HEK293 (cell line): ENCODE results near the gene CYBA.

Experiments used
- CTCF ChIA-PET: fragments of 350-600 bp; formaldehyde crosslinking; extraction: SDS; loops from one replicate; lab custom pipeline; 2021; ENCODE audit warnings: antibody characterized with exemption; lab: Yijun Ruan, JAX
- POLR2A ChIA-PET: fragments of 300-600 bp; formaldehyde crosslinking; extraction: SDS; loops from one replicate; lab custom pipeline; 2020; ENCODE audit warnings: antibody characterized with exemption, inconsistent platforms; lab: Yijun Ruan, JAX
- H3K27ac ChIP-seq: fragments of 200-500 bp; sonication (Bioruptor generic); 2 replicates; pipeline ENCODE4 v1.5.1; 2014; ENCODE audit warnings: low read depth, low read length, control low read depth, inconsistent platforms; ENCODE audit errors: extremely low read depth
- H3K36me3 ChIP-seq, 2 experiments: fragments of 200-500 bp in 1 of 2; sonication (Bioruptor generic) in 1 of 2; 1 replicate in 1 of 2; 2 replicates in 1 of 2; pipeline ENCODE4 v1.5.1; 2014 to 2017; ENCODE audit warnings: inconsistent platforms in 2 of 2, low read length in 2 of 2; ENCODE audit not compliant: control insufficient read depth in 2 of 2, insufficient read depth in 1 of 2
- H3K4me1 ChIP-seq: fragments of 200-500 bp; sonication (Bioruptor generic); 2 replicates; pipeline ENCODE4 v1.5.1; 2014; ENCODE audit warnings: mild to moderate bottlenecking, low read length, inconsistent platforms; ENCODE audit not compliant: control insufficient read depth, insufficient read depth
- H3K4me3 ChIP-seq: 2 replicates; pipeline ENCODE4 v1.5.1; 2011; ENCODE audit warnings: low read depth, mild to moderate bottlenecking, control low read depth, low read length, moderate library complexity
- H3K9me3 ChIP-seq: fragments of 200-500 bp; sonication (Bioruptor generic); 2 replicates; pipeline ENCODE4 v1.5.1; 2014; ENCODE audit warnings: low read depth, low read length, inconsistent platforms; ENCODE audit not compliant: control insufficient read depth, insufficient read depth
- BCL6B ChIP-seq: fragments of 450-650 bp; formaldehyde crosslinking; IDR thresholded peaks from 2 replicates; pipeline ENCODE4 v1.5.1; 2017; ENCODE audit warnings: missing biosample characterization, missing genetic modification characterization
- EGR2 ChIP-seq: fragments of 450-650 bp; formaldehyde crosslinking; IDR thresholded peaks from 2 replicates; pipeline ENCODE4 v1.5.1; 2016; ENCODE audit warnings: low read depth, missing biosample characterization, missing genetic modification characterization
- GLI4 ChIP-seq: fragments of 450-650 bp; formaldehyde crosslinking; IDR thresholded peaks from 2 replicates; pipeline ENCODE4 v1.5.1; 2016; ENCODE audit warnings: missing biosample characterization, missing genetic modification characterization
- OSR2 ChIP-seq: fragments of 450-650 bp; formaldehyde crosslinking; IDR thresholded peaks from 2 replicates; pipeline ENCODE4 v1.5.1; 2016; ENCODE audit warnings: missing biosample characterization, missing genetic modification characterization
- PRDM4 ChIP-seq: fragments of 450-650 bp; formaldehyde crosslinking; IDR thresholded peaks from 2 replicates; pipeline ENCODE4 v1.5.1; 2017; ENCODE audit warnings: missing biosample characterization, missing genetic modification characterization
- SALL2 ChIP-seq: fragments of 450-650 bp; formaldehyde crosslinking; IDR thresholded peaks from 2 replicates; pipeline ENCODE4 v1.5.0; 2017; ENCODE audit warnings: missing biosample characterization, mild to moderate bottlenecking, missing genetic modification characterization, borderline replicate concordance
- ZBTB20 ChIP-seq: fragments of 450-650 bp; formaldehyde crosslinking; IDR thresholded peaks from 2 replicates; pipeline ENCODE4 v1.5.1; 2016; ENCODE audit warnings: missing biosample characterization, missing genetic modification characterization
- ZBTB44 ChIP-seq: fragments of 450-650 bp; IDR thresholded peaks from 2 replicates; pipeline ENCODE4 v1.5.1; 2018; ENCODE audit warnings: missing biosample characterization, mild to moderate bottlenecking, missing genetic modification characterization
- ZBTB48 ChIP-seq: fragments of 450-650 bp; formaldehyde crosslinking; IDR thresholded peaks from 2 replicates; pipeline ENCODE4 v1.5.1; 2016; ENCODE audit warnings: missing biosample characterization, missing genetic modification characterization
- ZIC2 ChIP-seq: fragments of 450-650 bp; formaldehyde crosslinking; IDR thresholded peaks from 2 replicates; pipeline ENCODE4 v1.5.1; 2016; ENCODE audit warnings: missing biosample characterization, missing genetic modification characterization
- ZNF202 ChIP-seq: fragments of 450-650 bp; formaldehyde crosslinking; IDR thresholded peaks from 2 replicates; pipeline ENCODE4 v1.5.1; 2016; ENCODE audit warnings: missing biosample characterization, missing genetic modification characterization, borderline replicate concordance
- ZNF214 ChIP-seq: fragments of 450-650 bp; formaldehyde crosslinking; IDR thresholded peaks from 2 replicates; pipeline ENCODE4 v1.5.1; 2017; ENCODE audit warnings: missing biosample characterization, mild to moderate bottlenecking, missing genetic modification characterization, borderline replicate concordance
- ZNF239 ChIP-seq: fragments of 450-650 bp; formaldehyde crosslinking; IDR thresholded peaks from 2 replicates; pipeline ENCODE4 v1.5.1; 2016; ENCODE audit warnings: missing biosample characterization, missing genetic modification characterization
- ZNF473 ChIP-seq: fragments of 450-650 bp; formaldehyde crosslinking; IDR thresholded peaks from 2 replicates; pipeline ENCODE4 v1.5.1; 2017; ENCODE audit warnings: missing biosample characterization, missing genetic modification characterization
- ZNF510 ChIP-seq: fragments of 450-650 bp; formaldehyde crosslinking; IDR thresholded peaks from 2 replicates; pipeline ENCODE4 v1.5.1; 2018; ENCODE audit warnings: mild to moderate bottlenecking, missing genetic modification characterization, missing biosample characterization; ENCODE audit not compliant: insufficient replicate concordance
- ZNF549 ChIP-seq: fragments of 450-650 bp; IDR thresholded peaks from 2 replicates; pipeline ENCODE4 v1.5.1; 2018; ENCODE audit warnings: missing biosample characterization, missing genetic modification characterization, mild to moderate bottlenecking, inconsistent platforms, moderate library complexity
- ZNF558 ChIP-seq: fragments of 450-650 bp; formaldehyde crosslinking; IDR thresholded peaks from 2 replicates; pipeline ENCODE4 v1.5.1; 2016; ENCODE audit warnings: missing biosample characterization, missing genetic modification characterization
- ZNF571 ChIP-seq: fragments of 450-650 bp; formaldehyde crosslinking; IDR thresholded peaks from 2 replicates; pipeline ENCODE4 v1.5.0; 2017; ENCODE audit warnings: missing biosample characterization, missing genetic modification characterization
- ZNF707 ChIP-seq: fragments of 450-650 bp; formaldehyde crosslinking; IDR thresholded peaks from 2 replicates; pipeline ENCODE4 v1.5.1; 2016; ENCODE audit warnings: missing biosample characterization, missing genetic modification characterization
- ZNF785 ChIP-seq: fragments of 450-650 bp; formaldehyde crosslinking; IDR thresholded peaks from 2 replicates; pipeline ENCODE4 v1.5.1; 2016; ENCODE audit warnings: missing biosample characterization, missing genetic modification characterization
- ZSCAN4 ChIP-seq: fragments of 450-650 bp; formaldehyde crosslinking; IDR thresholded peaks from 2 replicates; pipeline ENCODE4 v1.5.1; 2017; ENCODE audit warnings: missing biosample characterization, missing genetic modification characterization

CYBA gene

GRCh38 chr16:88656291-88656980 is 5.6 kb upstream of the CYBA start:
- Histone ChIP-seq H3K9me3 (no peaks in the 10 kb centered on the region), H3K4me3 (no peak overlapping the region), H3K36me3 (peaks cover 0 to 15% of the 10 kb centered on the region in 2 experiments; a peak in 1 of 3 replicates), H3K4me1 (peaks cover under 1% of the 10 kb centered on the region; the same call in 1 of the 2 replicates), H3K27ac (no peak overlapping the region)
- TF ChIP-seq EGR2, result no peak; the same call in 1 of the 2 replicates
- no peak for TF ChIP-seq ZNF473 (tag by site-specific recombination)
- no peak for TF ChIP-seq ZNF558 (tag by site-specific recombination)
- TF ChIP-seq ZNF510 (tag by site-specific recombination), result no peak
- no peak for TF ChIP-seq ZNF239
- no peak for TF ChIP-seq OSR2 (tag by site-specific recombination)
- no peak for TF ChIP-seq ZBTB48 (tag by site-specific recombination)
- TF ChIP-seq ZNF785, result no peak
- TF ChIP-seq BCL6B (tag by site-specific recombination), result no peak
- TF ChIP-seq GLI4, result no peak
- no peak for TF ChIP-seq ZBTB44 (tag by site-specific recombination)
- no peak for TF ChIP-seq SALL2
- no peak for TF ChIP-seq ZNF549
- ChIA-PET CTCF (no interaction called here), POLR2A (no interaction called here)

GRCh38 chr16:88655733-88656281 is 5.0 kb upstream of the CYBA start:
- peaks cover 4% of the 10 kb centered on the region; the same call in 1 of the 2 replicates for H3K4me1 ChIP-seq
- ChIA-PET CTCF (no interaction called here), POLR2A (no interaction called here)
- no peaks in the 10 kb centered on the region for H3K9me3 ChIP-seq
- H3K27ac ChIP-seq, result no peak overlapping the region
- TF ChIP-seq ZSCAN4 (tag by site-specific recombination) (no peak), ZNF214 (tag by site-specific recombination) (no peak), ZBTB20 (tag by site-specific recombination) (no peak), ZNF571 (tag by site-specific recombination) (no peak), PRDM4 (tag by site-specific recombination) (no peak), ZIC2 (peak; percentile 38; the same call in 1 of the 2 replicates), ZNF202 (tag by site-specific recombination) (no peak), ZNF707 (tag by site-specific recombination) (no peak)
- no peak overlapping the region for H3K4me3 ChIP-seq
- peaks cover 0 to 15% of the 10 kb centered on the region in 2 experiments; a peak in 1 of 3 replicates for H3K36me3 ChIP-seq
